ENCODE measurements around the gene DEPDC5. TPM values are rescaled to one million over a fixed set of nuclear protein-coding genes. Genes with fewer than 3 reads are reported as not detected.

Gene DEPDC5

GRCh38 chr22:31956360-31956759 lies 202.5 kb downstream of the DEPDC5 start:
- Histone ChIP-seq H3K56ac (ENCODE audit: low read length) (no peak overlapping the region), H2BK15ac (replicated peaks; ENCODE audit: low read depth) (no peak overlapping the region), H4K8ac (ENCODE audit: low read depth, low read length) (no peak overlapping the region), H3K9ac (ENCODE audit: low read length) (no peak overlapping the region), H3K27me3 (ENCODE audit: insufficient read depth, low read length, poor library complexity) (no peaks in the 10 kb centered on the region), H3K4ac (ENCODE audit: low read depth, low read length) (no peak overlapping the region), H3K79me2 (ENCODE audit: control insufficient read depth, insufficient read depth, low read length) (peaks cover 45% of the 10 kb centered on the region), H3K27ac (ENCODE audit: low read depth, low read length) (no peak overlapping the region), H3K4me1 (ENCODE audit: control insufficient read depth, low read depth, low read length) (peaks cover 7% of the 10 kb centered on the region), H3K36me3 (ENCODE audit: control insufficient read depth, insufficient read depth, low read length) (peaks cover 12% of the 10 kb centered on the region), H3K18ac (ENCODE audit: low read length) (no peak overlapping the region), H2AK5ac (ENCODE audit: low read length) (no peak overlapping the region), H3K4me2 (ENCODE audit: low read length) (no peak overlapping the region), H3K23ac (ENCODE audit: low read length) (no peak overlapping the region), H3K79me1 (ENCODE audit: low read length) (peaks cover 17% of the 10 kb centered on the region), H4K5ac (ENCODE audit: low read length) (no peak overlapping the region), H2BK120ac (ENCODE audit: low read depth, low read length) (no peak overlapping the region), H2BK5ac (ENCODE audit: low read length) (no peak overlapping the region), H3K4me3 (ENCODE audit: low read length) (no peak overlapping the region)
- no peak for DNase-seq
- WGBS (ENCODE audit: extremely low coverage, insufficient coverage, low lambda C conversion rate) = no CpG with 5 or more reads among the region's 12 CpGs

Small RNA genes within 50 kb of the gene (small RNA-seq; reads per million reads assigned to genes)
- not detected for gene RN7SL20P (ENCODE audit: insufficient read depth)
